T-helper 17 cell (primary cell): ENCODE results near the gene CLEC4C. TPM values are rescaled to one million over a fixed set of nuclear protein-coding genes. Genes with fewer than 3 reads are reported as not detected.
"Not testable (repeated sequence)": the region's sequence is repeated elsewhere in the genome, so short reads cannot be mapped to it uniquely, and the experiment has no call there.

Experiments used
- ATAC-seq: fragments of 150-1000 bp; cut with Tn5 transposase; 2 replicates; pipeline ENCODE4 v1.10.0; 2021; ENCODE audit warnings: mild to moderate bottlenecking, moderate library complexity
- DNase-seq, 3 donors: peaks; one replicate each; pipeline versions ENCODE4 v3.0.0 to v3.0.0-alpha.2; 2020 to 2021
- H3K9me3 ChIP-seq: one replicate; pipeline ENCODE4 v1.7.0; 2013; ENCODE audit warnings: low read length, mild to moderate bottlenecking; ENCODE audit not compliant: control insufficient read depth, poor library complexity, severe bottlenecking
- H3K27ac Mint-ChIP-seq: one replicate; pipeline ENCODE4 v1.8.0; 2022; ENCODE audit warnings: mild to moderate bottlenecking, moderate library complexity, mixed read lengths
- H3K27me3 Mint-ChIP-seq: one replicate; pipeline ENCODE4 v1.8.0; 2022; ENCODE audit warnings: mixed read lengths
- H3K36me3 Mint-ChIP-seq: one replicate; pipeline ENCODE4 v1.8.0; 2022; ENCODE audit warnings: low read depth, mixed read lengths
- H3K4me1 Mint-ChIP-seq: one replicate; pipeline ENCODE4 v1.8.0; 2022; ENCODE audit warnings: mild to moderate bottlenecking, mixed read lengths
- H3K4me3 Mint-ChIP-seq: one replicate; pipeline ENCODE4 v1.8.0; 2022; ENCODE audit warnings: mild to moderate bottlenecking, moderate library complexity, mixed read lengths
- total RNA-seq, 4 donors: library from RNA in 2 of 4; stranded (reverse) in 2 of 4; gene quantifications; one replicate each; pipeline ENCODE4 v1.2.3 and lab custom pipeline; 2022 to 2026

CLEC4C gene
- total RNA-seq, 2 donors from 2014 or later: not detected

DNA sequence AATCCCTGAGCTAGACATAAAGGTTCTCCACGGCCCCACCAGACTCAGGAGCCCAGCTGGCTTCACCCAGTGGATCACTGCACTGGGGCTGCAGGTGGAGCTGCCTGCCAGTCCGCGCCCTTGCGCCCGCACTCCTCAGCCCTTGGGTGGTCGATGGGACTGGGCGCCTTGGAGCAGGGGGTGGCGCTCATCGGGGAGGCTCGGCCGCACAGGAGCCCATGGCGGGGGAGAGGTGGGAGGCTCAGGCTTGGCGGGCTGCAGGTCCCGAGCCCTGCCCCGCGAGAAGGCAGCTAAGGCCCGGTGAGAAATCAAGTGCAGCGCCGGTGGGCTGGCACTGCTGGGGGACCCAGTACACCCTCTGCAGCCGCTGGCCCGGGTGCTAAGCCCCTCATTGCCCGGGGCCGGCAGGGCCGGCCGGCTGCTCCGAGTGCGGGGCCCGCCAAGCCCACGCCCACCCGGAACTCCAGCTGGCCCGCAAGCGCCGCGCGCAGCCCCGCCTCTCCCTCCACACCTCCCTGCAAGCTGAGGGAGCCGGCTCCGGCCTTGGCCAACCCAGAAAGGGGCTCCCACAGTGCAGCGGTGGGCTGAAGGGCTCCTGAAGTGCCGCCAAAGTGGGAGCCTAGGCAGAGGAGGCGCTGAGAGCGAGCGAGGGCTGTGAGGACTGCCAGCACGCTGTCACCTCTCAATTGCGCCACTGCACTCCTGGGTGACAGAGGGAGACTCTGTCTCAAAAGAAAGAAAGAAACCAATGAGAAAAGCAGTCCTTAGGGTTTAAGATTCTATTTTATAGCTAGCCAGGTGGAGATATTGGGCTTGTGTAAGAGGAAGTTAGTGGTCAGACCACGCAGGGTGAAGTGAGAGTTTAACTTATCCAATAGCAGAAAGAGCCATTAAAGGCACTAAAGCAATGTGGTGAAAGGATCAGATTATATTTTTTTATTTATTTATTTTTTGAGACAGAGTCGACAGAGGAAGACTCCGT lies 5.1 kb upstream of the CLEC4C start:
- not testable (repeated sequence) for H3K36me3 Mint-ChIP-seq, H3K27ac Mint-ChIP-seq, DNase-seq, H3K4me1 Mint-ChIP-seq, H3K4me3 Mint-ChIP-seq, H3K9me3 ChIP-seq, ATAC-seq, H3K27me3 Mint-ChIP-seq

DNA sequence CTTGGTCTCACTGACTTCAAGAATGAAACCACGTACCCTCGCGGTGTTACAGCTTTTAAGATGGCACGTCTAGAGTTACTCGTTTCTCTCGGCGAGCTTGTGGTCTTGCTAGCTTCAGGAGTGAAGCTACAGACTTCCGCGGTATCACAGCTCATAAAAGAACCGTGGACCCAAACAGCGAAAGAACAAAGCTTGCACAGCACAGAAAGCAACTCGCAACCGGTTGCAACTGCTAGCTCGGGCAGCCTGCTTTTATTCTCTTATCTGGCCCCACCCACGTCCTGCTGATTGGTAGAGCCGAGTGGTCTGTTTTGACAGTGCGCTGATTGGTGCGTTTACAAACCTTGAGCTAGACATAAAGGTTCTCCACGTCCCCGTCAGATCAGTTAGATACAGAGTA lies 4.2 kb upstream of the CLEC4C start:
- DNase-seq: no peak
- Mint-ChIP-seq H3K4me3 (no peak overlapping the region), H3K27ac (no peak overlapping the region), H3K4me1 (peaks cover 2% of the 10 kb centered on the region), H3K27me3 (no peaks in the 10 kb centered on the region), H3K36me3 (peaks cover 4% of the 10 kb centered on the region)
- no peak for ATAC-seq
- no peaks in the 10 kb centered on the region for H3K9me3 ChIP-seq

GRCh38 chr12:7750350-7750749 lies 3.2 kb upstream of the CLEC4C start:
- no peaks in the 10 kb centered on the region for H3K9me3 ChIP-seq
- Mint-ChIP-seq H3K27ac (no peak overlapping the region), H3K4me3 (no peak overlapping the region), H3K27me3 (no peaks in the 10 kb centered on the region), H3K4me1 (peaks cover 2% of the 10 kb centered on the region), H3K36me3 (peaks cover 4% of the 10 kb centered on the region)
- no peak for DNase-seq
- ATAC-seq: no peak

DNA sequence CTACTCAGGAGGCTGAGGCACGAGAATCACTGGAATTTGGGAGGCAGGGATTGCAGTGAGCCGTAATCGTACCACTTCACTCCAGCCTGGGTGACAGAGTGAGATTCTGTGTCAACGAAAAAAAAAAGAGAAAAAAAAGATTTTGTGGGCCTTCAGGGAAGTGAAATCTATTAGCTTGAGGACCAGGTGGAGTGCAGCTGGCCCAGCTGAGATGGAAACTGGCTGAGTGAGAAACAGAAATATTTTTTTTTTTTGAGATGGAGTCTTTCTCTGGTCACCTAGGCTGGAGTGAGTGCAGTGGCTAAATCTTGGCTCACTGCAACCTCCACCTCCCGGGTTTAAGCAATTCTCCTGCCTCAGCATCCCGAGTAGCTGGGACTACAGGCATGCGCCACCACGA lies 2.3 kb upstream of the CLEC4C start:
- no peak for DNase-seq
- no peak for ATAC-seq
- peaks cover 4% of the 10 kb centered on the region for H3K36me3 Mint-ChIP-seq
- H3K27ac Mint-ChIP-seq: no peak overlapping the region
- H3K9me3 ChIP-seq: no peaks in the 10 kb centered on the region
- no peaks in the 10 kb centered on the region for H3K27me3 Mint-ChIP-seq
- H3K4me3 Mint-ChIP-seq: no peak overlapping the region
- H3K4me1 Mint-ChIP-seq: peaks cover 2% of the 10 kb centered on the region

GRCh38 chr12:7748852-7749251 lies 1.7 kb upstream of the CLEC4C start:
- H3K9me3 ChIP-seq: no peaks in the 10 kb centered on the region
- ATAC-seq (no peak), DNase-seq (no peak)
- Mint-ChIP-seq H3K36me3 (peaks cover 4% of the 10 kb centered on the region), H3K4me1 (peaks cover 2% of the 10 kb centered on the region), H3K27ac (no peak overlapping the region), H3K27me3 (no peaks in the 10 kb centered on the region), H3K4me3 (no peak overlapping the region)

DNA sequence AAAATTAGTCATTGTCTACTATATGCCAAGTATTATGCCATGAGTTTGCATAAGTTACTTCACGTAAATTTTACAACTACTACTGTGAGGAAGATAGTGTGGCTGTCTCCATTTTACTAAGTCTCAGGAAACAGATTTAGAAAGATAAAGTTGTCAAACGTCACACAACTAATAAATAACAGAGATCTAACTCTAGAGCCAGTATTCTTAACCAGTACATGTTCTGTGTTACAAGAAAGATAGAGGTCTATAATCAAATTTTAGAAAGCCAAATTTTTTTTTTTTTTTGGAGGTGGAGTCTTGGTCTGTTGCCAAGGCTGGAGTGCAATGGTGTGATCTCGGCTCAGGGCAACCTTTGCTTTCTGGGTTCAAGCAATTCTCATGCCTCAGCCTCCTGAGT lies 14.2 kb downstream of the CLEC4C start:
- peaks cover 9% of the 10 kb centered on the region for H3K27me3 Mint-ChIP-seq
- H3K9me3 ChIP-seq: no peaks in the 10 kb centered on the region
- no peak overlapping the region for H3K4me3 Mint-ChIP-seq
- no peak overlapping the region for H3K27ac Mint-ChIP-seq
- peaks cover 2% of the 10 kb centered on the region for H3K36me3 Mint-ChIP-seq
- DNase-seq: no peak
- no peaks in the 10 kb centered on the region for H3K4me1 Mint-ChIP-seq
- ATAC-seq: no peak

GRCh38 chr12:7731486-7731885 lies 15.7 kb downstream of the CLEC4C start:
- H3K27me3 Mint-ChIP-seq: peaks cover 9% of the 10 kb centered on the region
- H3K36me3 Mint-ChIP-seq: peaks cover 2% of the 10 kb centered on the region
- H3K4me1 Mint-ChIP-seq: no peaks in the 10 kb centered on the region
- ATAC-seq (no peak), DNase-seq (no peak)
- no peak overlapping the region for H3K4me3 Mint-ChIP-seq
- no peaks in the 10 kb centered on the region for H3K9me3 ChIP-seq
- H3K27ac Mint-ChIP-seq: no peak overlapping the region

- H3K9me3 ChIP-seq, DNase-seq, H3K36me3 Mint-ChIP-seq, H3K4me1 Mint-ChIP-seq, H3K27me3 Mint-ChIP-seq, H3K4me3 Mint-ChIP-seq, ATAC-seq, H3K27ac Mint-ChIP-seq: not testable (repeated sequence)
Measured at GRCh38 chr12:7730984-7731383, 16.2 kb downstream of the CLEC4C start.

GRCh38 chr12:7729746-7730145 lies 17.4 kb downstream of the CLEC4C start:
- H3K9me3 ChIP-seq: no peaks in the 10 kb centered on the region
- peaks cover 9% of the 10 kb centered on the region for H3K27me3 Mint-ChIP-seq
- ATAC-seq (no peak), DNase-seq (no peak)
- no peak overlapping the region for H3K27ac Mint-ChIP-seq
- no peaks in the 10 kb centered on the region for H3K4me1 Mint-ChIP-seq
- no peak overlapping the region for H3K4me3 Mint-ChIP-seq
- peaks cover 2% of the 10 kb centered on the region for H3K36me3 Mint-ChIP-seq

DNA sequence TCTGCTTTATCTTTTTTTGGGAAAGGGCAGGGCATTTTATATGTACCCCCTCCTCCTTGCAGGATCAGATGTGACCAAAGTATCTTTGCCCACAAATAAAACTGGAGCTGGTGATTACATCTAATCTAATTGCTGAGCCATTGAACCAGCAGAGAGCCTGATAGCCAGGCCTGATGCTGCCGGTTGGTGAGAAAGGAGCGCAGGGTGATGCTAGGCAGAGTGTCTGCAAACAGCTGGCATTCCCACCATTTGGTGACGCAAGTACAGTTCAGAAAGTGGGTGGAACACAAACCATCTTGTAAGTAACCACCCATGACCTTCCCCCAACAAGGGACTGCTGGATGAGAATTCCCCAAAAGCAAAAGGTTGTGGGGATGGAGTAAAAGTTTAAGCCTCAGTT lies 23.2 kb downstream of the CLEC4C start:
- no peak overlapping the region for H3K4me3 Mint-ChIP-seq
- no peaks in the 10 kb centered on the region for H3K9me3 ChIP-seq
- no peak overlapping the region for H3K27ac Mint-ChIP-seq

GRCh38 chr12:7719946-7720730 lies 27.0 kb downstream of the CLEC4C start:
- ATAC-seq: no peak
- Mint-ChIP-seq H3K27ac (no peak overlapping the region), H3K27me3 (peaks cover 43% of the 10 kb centered on the region), H3K36me3 (no peaks in the 10 kb centered on the region), H3K4me3 (no peak overlapping the region), H3K4me1 (no peaks in the 10 kb centered on the region)
- H3K9me3 ChIP-seq: no peaks in the 10 kb centered on the region
- no peak for DNase-seq

More for the DNA sequence above, 23.2 kb downstream of the CLEC4C start:
- peaks cover 29% of the 10 kb centered on the region for H3K27me3 Mint-ChIP-seq
- H3K4me1 Mint-ChIP-seq: no peaks in the 10 kb centered on the region
- DNase-seq: no peak
- no peak for ATAC-seq
- no peaks in the 10 kb centered on the region for H3K36me3 Mint-ChIP-seq

- no peaks in the 10 kb centered on the region for H3K36me3 Mint-ChIP-seq
- DNase-seq (no peak), ATAC-seq (no peak)
- H3K4me1 Mint-ChIP-seq: no peaks in the 10 kb centered on the region
- H3K27ac Mint-ChIP-seq: no peak overlapping the region
- H3K27me3 Mint-ChIP-seq: peaks cover 34% of the 10 kb centered on the region
- H3K9me3 ChIP-seq: no peaks in the 10 kb centered on the region
- no peak overlapping the region for H3K4me3 Mint-ChIP-seq
Measured at GRCh38 chr12:7716381-7716780, 30.8 kb downstream of the CLEC4C start.

DNA sequence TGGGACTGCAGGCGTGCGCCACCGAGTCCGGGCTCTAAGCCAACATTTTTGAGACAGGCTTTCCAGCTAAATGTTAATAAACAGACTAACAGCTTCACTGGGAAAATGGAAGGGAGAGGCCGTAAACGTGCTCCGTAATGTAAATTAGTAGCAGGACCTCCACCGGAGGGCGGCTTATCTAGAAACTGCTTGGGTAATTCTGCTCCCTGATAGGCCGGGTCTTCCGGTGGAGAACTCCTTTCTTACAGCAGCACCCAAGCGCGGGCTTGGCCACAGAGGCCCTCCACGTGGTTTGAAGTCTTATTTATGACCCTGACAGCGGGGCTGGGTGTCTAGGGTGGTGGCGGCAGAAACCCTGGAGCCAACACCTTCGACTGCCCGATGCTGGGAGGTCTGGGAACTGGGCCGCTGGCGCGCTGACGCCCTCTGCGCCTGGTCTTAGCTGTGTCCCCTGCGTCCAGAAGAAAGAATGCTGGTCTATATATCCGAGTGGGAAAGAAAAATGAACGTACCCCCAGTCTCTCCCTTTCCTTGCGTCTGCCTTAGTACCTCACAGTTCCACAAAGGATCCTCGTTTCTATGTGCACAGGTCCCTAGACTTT lies 34.2 kb downstream of the CLEC4C start:
- DNase-seq (no peak), ATAC-seq (no peak)
- no peaks in the 10 kb centered on the region for H3K9me3 ChIP-seq
- Mint-ChIP-seq H3K27me3 (peaks cover 8% of the 10 kb centered on the region), H3K27ac (no peak overlapping the region), H3K4me3 (no peak overlapping the region), H3K4me1 (no peaks in the 10 kb centered on the region), H3K36me3 (no peaks in the 10 kb centered on the region)
